KMS-11 (cell line): Measurements from ENCODE around the gene ALKBH8.

Experiments
- H2AFZ ChIP-seq: fragments of 200-600 bp; sonication (generic); 2 replicates; pipeline ENCODE4 v1.6.1; 2016; ENCODE audit warnings: antibody characterized with exemption, mixed run types, low read depth
- H3K27ac ChIP-seq: fragments of 200-600 bp; sonication (generic); 2 replicates; pipeline ENCODE4 v1.6.1; 2016; ENCODE audit warnings: mild to moderate bottlenecking, mixed run types
- H3K27me3 ChIP-seq: fragments of 200-600 bp; sonication (generic); 2 replicates; pipeline ENCODE4 v1.6.1; 2017; ENCODE audit warnings: mild to moderate bottlenecking, low read depth, mixed run types, moderate library complexity; ENCODE audit not compliant: insufficient read depth
- H3K36me3 ChIP-seq: fragments of 200-600 bp; sonication (generic); 2 replicates; pipeline ENCODE4 v1.6.1; 2017; ENCODE audit warnings: mild to moderate bottlenecking, mixed run types; ENCODE audit not compliant: insufficient read depth
- H3K4me1 ChIP-seq: fragments of 200-600 bp; sonication (generic); 2 replicates; pipeline ENCODE4 v1.6.1; 2016; ENCODE audit warnings: mild to moderate bottlenecking, low read depth, mixed run types; ENCODE audit not compliant: poor library complexity, severe bottlenecking
- H3K4me2 ChIP-seq: fragments of 200-600 bp; sonication (generic); 2 replicates; pipeline ENCODE4 v1.7.0; 2016; ENCODE audit warnings: mild to moderate bottlenecking, mixed run types
- H3K4me3 ChIP-seq: fragments of 200-600 bp; sonication (generic); IDR thresholded peaks from 2 replicates; pipeline ENCODE4 v1.6.1; 2017; ENCODE audit warnings: low read depth, low read length, mixed read lengths; ENCODE audit not compliant: insufficient read depth
- H3K79me2 ChIP-seq: fragments of 200-600 bp; sonication (generic); 2 replicates; pipeline ENCODE4 v1.6.1; 2016; ENCODE audit warnings: low read depth, mixed run types; ENCODE audit not compliant: insufficient read depth
- H3K9ac ChIP-seq: fragments of 200-600 bp; sonication (generic); 2 replicates; pipeline ENCODE4 v1.6.1; 2016; ENCODE audit warnings: mild to moderate bottlenecking, mixed run types
- H4K20me1 ChIP-seq: fragments of 200-600 bp; sonication (generic); 2 replicates; pipeline ENCODE4 v1.6.1; 2016; ENCODE audit warnings: mild to moderate bottlenecking, mixed run types; ENCODE audit not compliant: insufficient read depth
- TF ChIP-seq, protein P1 (sequence below): fragments of 200-600 bp; sonication (generic); conservative IDR thresholded peaks from 2 replicates; pipeline ENCODE4 v1.6.1; 2017; ENCODE audit warnings: low read depth, mild to moderate bottlenecking, antibody characterized with exemption, low read length, moderate library complexity, mixed read lengths

The ALKBH8 gene

DNA sequence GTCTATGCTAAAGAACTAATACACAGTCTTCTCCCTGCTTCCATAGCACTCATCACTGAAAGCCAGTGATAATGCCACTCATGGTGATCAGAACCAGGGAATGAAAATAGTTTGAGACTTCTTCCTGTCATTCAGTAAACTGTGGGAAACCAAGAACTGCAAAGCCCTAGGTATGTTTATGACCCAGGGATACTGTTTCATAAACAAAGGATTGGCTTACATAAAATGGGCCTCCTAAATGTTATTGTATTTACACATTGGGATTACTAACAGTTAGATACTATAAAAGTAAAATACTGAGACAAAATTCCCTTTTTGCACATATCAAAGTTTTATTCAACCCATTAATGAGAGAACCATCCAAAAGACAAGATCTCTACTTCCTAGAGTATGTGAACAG lies 86.6 kb downstream of the ALKBH8 start:
- Histone ChIP-seq H3K36me3 (no peaks in the 10 kb centered on the region), H3K79me2 (no peaks in the 10 kb centered on the region), H3K27ac (no peak overlapping the region), H4K20me1 (no peaks in the 10 kb centered on the region), H3K27me3 (no peaks in the 10 kb centered on the region), H2AFZ (no peak overlapping the region), H3K4me2 (no peak overlapping the region), H3K4me3 (no peak overlapping the region), H3K4me1 (no peaks in the 10 kb centered on the region), H3K9ac (no peak overlapping the region)
- TF ChIP-seq, protein P1, sequence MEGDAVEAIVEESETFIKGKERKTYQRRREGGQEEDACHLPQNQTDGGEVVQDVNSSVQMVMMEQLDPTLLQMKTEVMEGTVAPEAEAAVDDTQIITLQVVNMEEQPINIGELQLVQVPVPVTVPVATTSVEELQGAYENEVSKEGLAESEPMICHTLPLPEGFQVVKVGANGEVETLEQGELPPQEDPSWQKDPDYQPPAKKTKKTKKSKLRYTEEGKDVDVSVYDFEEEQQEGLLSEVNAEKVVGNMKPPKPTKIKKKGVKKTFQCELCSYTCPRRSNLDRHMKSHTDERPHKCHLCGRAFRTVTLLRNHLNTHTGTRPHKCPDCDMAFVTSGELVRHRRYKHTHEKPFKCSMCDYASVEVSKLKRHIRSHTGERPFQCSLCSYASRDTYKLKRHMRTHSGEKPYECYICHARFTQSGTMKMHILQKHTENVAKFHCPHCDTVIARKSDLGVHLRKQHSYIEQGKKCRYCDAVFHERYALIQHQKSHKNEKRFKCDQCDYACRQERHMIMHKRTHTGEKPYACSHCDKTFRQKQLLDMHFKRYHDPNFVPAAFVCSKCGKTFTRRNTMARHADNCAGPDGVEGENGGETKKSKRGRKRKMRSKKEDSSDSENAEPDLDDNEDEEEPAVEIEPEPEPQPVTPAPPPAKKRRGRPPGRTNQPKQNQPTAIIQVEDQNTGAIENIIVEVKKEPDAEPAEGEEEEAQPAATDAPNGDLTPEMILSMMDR, result no peak

DNA sequence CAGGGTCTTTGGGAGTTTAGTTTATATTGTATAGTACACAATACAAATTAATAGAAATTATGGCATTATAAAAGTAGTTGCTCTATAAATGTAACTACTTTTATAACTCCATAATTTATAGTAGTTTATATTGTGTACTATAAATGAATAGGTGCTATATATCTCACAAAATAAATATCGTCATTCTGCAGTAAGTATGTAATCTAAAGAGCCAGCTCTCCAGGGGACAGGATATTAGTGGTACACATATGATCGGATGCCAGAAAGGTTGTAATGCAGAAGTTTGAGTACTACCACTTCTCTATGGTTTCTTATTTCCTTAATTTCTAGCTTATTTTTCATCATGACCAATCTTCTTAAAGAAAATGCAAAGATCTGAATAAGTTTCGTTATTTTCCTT lies 87.7 kb downstream of the ALKBH8 start:
- TF ChIP-seq, protein P1, result no peak
- no peak overlapping the region for H3K27ac ChIP-seq

DNA sequence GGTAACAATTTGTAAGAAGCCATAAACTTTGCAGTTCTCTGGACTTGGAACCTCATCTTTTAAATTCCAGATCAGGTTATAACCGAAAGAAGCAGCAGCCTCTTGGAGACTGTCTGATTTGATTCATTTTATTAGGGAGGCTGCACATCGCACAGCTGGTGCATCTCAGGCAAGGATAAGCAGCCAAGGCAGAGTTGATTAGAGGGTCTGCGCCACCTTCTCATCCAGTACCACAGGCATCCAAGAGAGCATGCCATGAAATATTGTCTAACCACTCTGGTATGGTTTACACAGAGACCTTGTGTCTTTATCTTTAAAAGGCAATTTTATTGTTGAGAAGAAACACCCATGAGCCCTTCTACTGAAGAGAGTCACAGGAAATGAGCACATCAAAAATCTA lies 91.7 kb downstream of the ALKBH8 start:
- Histone ChIP-seq H3K4me1 (no peaks in the 10 kb centered on the region), H3K27me3 (no peaks in the 10 kb centered on the region), H3K4me2 (no peak overlapping the region), H3K27ac (no peak overlapping the region), H3K36me3 (no peaks in the 10 kb centered on the region), H3K4me3 (no peak overlapping the region), H2AFZ (no peak overlapping the region), H3K79me2 (no peaks in the 10 kb centered on the region), H4K20me1 (no peaks in the 10 kb centered on the region), H3K9ac (no peak overlapping the region)
- TF ChIP-seq, protein P1, result no peak

More for the DNA sequence above, 87.7 kb downstream of the ALKBH8 start:
- H3K4me1 ChIP-seq, result no peaks in the 10 kb centered on the region
- H3K27me3 ChIP-seq, result no peaks in the 10 kb centered on the region
- no peaks in the 10 kb centered on the region for H3K36me3 ChIP-seq
- H3K79me2 ChIP-seq, result no peaks in the 10 kb centered on the region
- no peak overlapping the region for H3K9ac ChIP-seq
- no peak overlapping the region for H2AFZ ChIP-seq
- no peak overlapping the region for H3K4me2 ChIP-seq
- H3K4me3 ChIP-seq, result no peak overlapping the region
- no peaks in the 10 kb centered on the region for H4K20me1 ChIP-seq

DNA sequence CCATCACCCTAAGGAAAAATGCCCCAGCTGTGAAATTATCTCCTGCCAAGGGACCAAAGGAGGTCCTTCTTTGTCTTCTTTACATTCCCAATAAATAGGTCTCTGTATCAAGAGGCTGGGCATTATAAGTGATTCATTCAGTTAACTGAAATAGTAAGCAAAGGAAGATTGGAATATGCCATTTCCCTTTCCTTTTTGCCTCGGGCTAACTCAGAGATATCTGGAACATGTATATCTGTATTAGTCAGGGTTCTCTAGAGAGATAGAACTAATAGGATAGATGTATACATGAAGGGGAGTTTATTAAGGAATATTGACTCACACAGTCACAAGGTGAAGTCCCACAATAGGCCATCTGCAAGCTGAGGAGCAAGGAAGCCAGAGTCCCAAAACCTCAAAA lies 92.6 kb downstream of the ALKBH8 start:
- H3K9ac ChIP-seq, result no peak overlapping the region
- H3K4me2 ChIP-seq, result no peak overlapping the region
- no peaks in the 10 kb centered on the region for H3K79me2 ChIP-seq
- no peak overlapping the region for H3K27ac ChIP-seq
- no peaks in the 10 kb centered on the region for H4K20me1 ChIP-seq
- no peaks in the 10 kb centered on the region for H3K4me1 ChIP-seq
- no peaks in the 10 kb centered on the region for H3K36me3 ChIP-seq
- H2AFZ ChIP-seq, result no peak overlapping the region
- TF ChIP-seq, protein P1, result no peak
- no peak overlapping the region for H3K4me3 ChIP-seq
- H3K27me3 ChIP-seq, result no peaks in the 10 kb centered on the region
